Stomach (tissue), 9 donors: ENCODE measurements around the gene TTC8. TPM values are rescaled to one million over a fixed set of nuclear protein-coding genes. Genes with fewer than 3 reads are reported as not detected.

ENCODE experiments used
- DNase-seq, 2 donors: peaks; one replicate each; pipeline versions ENCODE4 v3.0.0 to v3.0.0-alpha.2; 2013 to 2019
- H3K27ac ChIP-seq, 5 donors: fragments of 200-600 bp in 4 of 5; sonication (generic) in 4 of 5; one replicate each; pipeline ENCODE4 v1.5.1; 2013 to 2019; ENCODE audit warnings: mild to moderate bottlenecking in 1 of 5, moderate library complexity in 1 of 5
- H3K27me3 ChIP-seq, 3 donors: fragments of 200-600 bp; sonication (generic); one replicate each; pipeline ENCODE4 v1.5.1; 2017 to 2019; ENCODE audit warnings: mixed run types in 1 of 3
- H3K36me3 ChIP-seq, 4 donors: fragments of 200-600 bp; sonication (generic); 1 replicate in 3 of 4; 2 replicates in 1 of 4; pipeline ENCODE4 v1.5.1; 2016 to 2019
- H3K4me1 ChIP-seq, 4 donors: fragments of 200-600 bp; sonication (generic); one replicate each; pipeline ENCODE4 v1.5.1; 2016 to 2019
- H3K4me3 ChIP-seq, 4 donors: fragments of 200-600 bp; sonication (generic) in 3 of 4; one replicate each; pipeline ENCODE4 v1.5.1; 2016 to 2019; ENCODE audit warnings: mild to moderate bottlenecking in 1 of 4
- H3K9me3 ChIP-seq, 4 donors: fragments of 200-600 bp; sonication (generic); one replicate each; pipeline ENCODE4 v1.5.1; 2016 to 2019
- EP300 ChIP-seq: sonication (generic); formaldehyde crosslinking; IDR thresholded peaks from one replicate; pipeline ENCODE4 v1.6.1; 2017; ENCODE audit warnings: antibody characterized with exemption
- POLR2A ChIP-seq, 4 donors: fragments of 450-650 bp; IDR thresholded peaks; one replicate each; pipeline ENCODE4 v1.6.1; 2016; ENCODE audit warnings: antibody characterized with exemption in 4 of 4, control low read depth in 2 of 4, mild to moderate bottlenecking in 1 of 4, moderate library complexity in 1 of 4
- POLR2AphosphoS5 ChIP-seq, 3 donors: sonication (generic); formaldehyde crosslinking; IDR thresholded peaks; one replicate each; pipeline ENCODE4 v1.6.1; 2016; ENCODE audit warnings: antibody characterized with exemption in 3 of 3
- WGBS, 5 donors: extraction: QIAGEN DNeasy Blood & Tissue Kit in 3 of 5; methylation state at CpG; one replicate each; pipeline versions ENCODE4 v1.1.5 to v1.1.7; 2013 to 2018; 5-methylcytosine and 5-hydroxymethylcytosine counted together
- intact Hi-C: fragments of 100-400 bp; cut with DNase I; formaldehyde crosslinking; loops from one replicate; pipeline ENCODE4 v1.15.1; 2023; ENCODE audit warnings: low total_unique reads
- polyA plus RNA-seq, 3 donors: library from polyadenylated mRNA; stranded (reverse); fragments of 200-250 nt; gene quantifications; one replicate each; pipeline ENCODE4 v1.2.3, GENCODE V29; 2013
- total RNA-seq, 5 donors: library from RNA; depleted of rRNA; stranded (reverse); fragments of >200 nt; gene quantifications; one replicate each; pipeline versions ENCODE4 v1.1.0 to v1.2.3, GENCODE V29; 2014 to 2016
- TF ChIP-seq, protein P1 (sequence below), 7 experiments: fragments of 450-650 bp in 4 of 7; fragments of 200-600 bp in 3 of 7; sonication (generic) in 3 of 7; IDR thresholded peaks; one replicate each; pipeline ENCODE4 v1.5.1; 2016 to 2019; ENCODE audit warnings: antibody characterized with exemption in 7 of 7, control low read depth in 2 of 7, mild to moderate bottlenecking in 1 of 7
- donor health status: healthy with polysubstance abuse.
- donor health status: Bipolar disorder and iron deficiency.
- donor health status: healthy.

The TTC8 gene
- total and polyA plus RNA-seq, 8 donors: 2.7 to 53.1 (median 8.7) TPM; not detected in 1

- Histone ChIP-seq H3K36me3 (peaks cover 0 to under 1% (median under 1%) of the 10 kb centered on the region in 4 donors), H3K27ac (no peak overlapping the region), H3K4me3 (no peak overlapping the region), H3K9me3 (no peaks in the 10 kb centered on the region), H3K4me1 (peaks cover 0 to 38% (median 17%) of the 10 kb centered on the region in 4 donors), H3K27me3 (no peaks in the 10 kb centered on the region)
- DNase-seq: no peak
- TF ChIP-seq EP300: no peak
- no peak for TF ChIP-seq POLR2A (IDR thresholded peaks at IDR 0.05)
- no peak for TF ChIP-seq POLR2AphosphoS5 (IDR thresholded peaks at IDR 0.05)
- TF ChIP-seq, protein P1, sequence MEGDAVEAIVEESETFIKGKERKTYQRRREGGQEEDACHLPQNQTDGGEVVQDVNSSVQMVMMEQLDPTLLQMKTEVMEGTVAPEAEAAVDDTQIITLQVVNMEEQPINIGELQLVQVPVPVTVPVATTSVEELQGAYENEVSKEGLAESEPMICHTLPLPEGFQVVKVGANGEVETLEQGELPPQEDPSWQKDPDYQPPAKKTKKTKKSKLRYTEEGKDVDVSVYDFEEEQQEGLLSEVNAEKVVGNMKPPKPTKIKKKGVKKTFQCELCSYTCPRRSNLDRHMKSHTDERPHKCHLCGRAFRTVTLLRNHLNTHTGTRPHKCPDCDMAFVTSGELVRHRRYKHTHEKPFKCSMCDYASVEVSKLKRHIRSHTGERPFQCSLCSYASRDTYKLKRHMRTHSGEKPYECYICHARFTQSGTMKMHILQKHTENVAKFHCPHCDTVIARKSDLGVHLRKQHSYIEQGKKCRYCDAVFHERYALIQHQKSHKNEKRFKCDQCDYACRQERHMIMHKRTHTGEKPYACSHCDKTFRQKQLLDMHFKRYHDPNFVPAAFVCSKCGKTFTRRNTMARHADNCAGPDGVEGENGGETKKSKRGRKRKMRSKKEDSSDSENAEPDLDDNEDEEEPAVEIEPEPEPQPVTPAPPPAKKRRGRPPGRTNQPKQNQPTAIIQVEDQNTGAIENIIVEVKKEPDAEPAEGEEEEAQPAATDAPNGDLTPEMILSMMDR (IDR thresholded peaks at IDR 0.05): no peak
- intact Hi-C loops: no loop called here
Measured at GRCh38 chr14:88835661-88836060, 11.2 kb downstream of the TTC8 start.

- 91 to 97% (median 95%) methylated on average over 1 of the region's 1 CpG for WGBS, 5 donors
- peaks cover 0 to 23% (median 13%) of the 10 kb centered on the region in 4 donors for H3K4me1 ChIP-seq
- H3K4me3 ChIP-seq: no peak overlapping the region
- DNase-seq: no peak
- H3K27ac ChIP-seq: no peak overlapping the region
- TF ChIP-seq POLR2AphosphoS5 (IDR thresholded peaks at IDR 0.05) (no peak), POLR2A (IDR thresholded peaks at IDR 0.05) (no peak), EP300 (no peak)
- TF ChIP-seq, protein P1 (IDR thresholded peaks at IDR 0.05): no peak
- peaks cover 0 to 19% (median 13%) of the 10 kb centered on the region in 4 donors for H3K36me3 ChIP-seq
- no peaks in the 10 kb centered on the region for H3K27me3 ChIP-seq
- H3K9me3 ChIP-seq: no peaks in the 10 kb centered on the region
- intact Hi-C loops: no loop called here
Measured at GRCh38 chr14:88837495-88837894, 13.0 kb downstream of the TTC8 start.

GRCh38 chr14:88838015-88838414 lies 13.6 kb downstream of the TTC8 start:
- intact Hi-C loops: no loop called here
- DNase-seq: no peak
- WGBS, 5 donors: 78 to 84% (median 81%) methylated on average over 3 of the region's 3 CpGs
- peaks cover 0 to 20% (median 14%) of the 10 kb centered on the region in 4 donors for H3K36me3 ChIP-seq
- H3K27me3 ChIP-seq: no peaks in the 10 kb centered on the region
- H3K4me3 ChIP-seq: no peak overlapping the region
- no peaks in the 10 kb centered on the region for H3K9me3 ChIP-seq
- no peak overlapping the region for H3K27ac ChIP-seq
- no peak for TF ChIP-seq POLR2A (IDR thresholded peaks at IDR 0.05)
- TF ChIP-seq, protein P1 (IDR thresholded peaks at IDR 0.05): no peak
- no peak for TF ChIP-seq EP300
- no peak for TF ChIP-seq POLR2AphosphoS5 (IDR thresholded peaks at IDR 0.05)
- H3K4me1 ChIP-seq: peaks cover 0 to 23% (median 13%) of the 10 kb centered on the region in 4 donors

GRCh38 chr14:88840926-88841325 lies 16.5 kb downstream of the TTC8 start:
- Histone ChIP-seq H3K27ac (no peak overlapping the region), H3K36me3 (peaks cover 0 to 26% (median 16%) of the 10 kb centered on the region in 4 donors), H3K4me1 (peaks cover 0 to 2% (median 0%) of the 10 kb centered on the region in 4 donors), H3K27me3 (no peaks in the 10 kb centered on the region), H3K4me3 (no peak overlapping the region), H3K9me3 (no peaks in the 10 kb centered on the region)
- TF ChIP-seq EP300 (no peak), POLR2A (IDR thresholded peaks at IDR 0.05) (no peak), POLR2AphosphoS5 (IDR thresholded peaks at IDR 0.05) (no peak)
- TF ChIP-seq, protein P1 (IDR thresholded peaks at IDR 0.05): no peak
- WGBS, 5 donors: 92 to 96% (median 95%) methylated on average over 5 of the region's 5 CpGs
- intact Hi-C loops: no loop called here
- no peak for DNase-seq
